IMR-90 (cell line): Measurements from ENCODE around the gene FMO1. TPM values are rescaled to one million over a fixed set of nuclear protein-coding genes. Genes with fewer than 3 reads are reported as not detected.

Source experiments
- ATAC-seq: fragments of 200-7000 bp; cut with Tn5 transposase; 2 replicates; pipeline ENCODE4 v1.9.1; 2020; ENCODE audit warnings: low read depth, mild to moderate bottlenecking, moderate library complexity
- BruUV-seq: library from RNA; stranded (reverse); fragments of 400-500 nt; replicated peaks from 2 replicates; lab custom pipeline; 2021; lab: Mats Ljungman, UMichigan
- CTCF ChIA-PET: fragments of 300-600 bp; formaldehyde crosslinking; extraction: SDS; loops from one replicate; lab custom pipeline; 2021; ENCODE audit warnings: antibody characterized with exemption; lab: Yijun Ruan, JAX
- POLR2A ChIA-PET: fragments of 300-600 bp; sonication (Branson Sonifier 250); formaldehyde crosslinking; loops from one replicate; lab custom pipeline; 2022; ENCODE audit warnings: antibody characterized with exemption; ENCODE audit not compliant: unreplicated experiment; lab: Charles Lee
- DNase-seq: peaks from one replicate; pipeline ENCODE4 v3.0.0; 2013
- H2AFZ ChIP-seq: replicated peaks from 2 replicates; pipeline ENCODE3; 2013; ENCODE audit warnings: low read length, mild to moderate bottlenecking; ENCODE audit not compliant: poor library complexity
- H2AK5ac ChIP-seq: 2 replicates; pipeline ENCODE4 v1.6.1; 2013; ENCODE audit warnings: low read depth, low read length, inconsistent platforms
- H2AK9ac ChIP-seq: replicated peaks from 2 replicates; pipeline ENCODE3; 2013; ENCODE audit warnings: mild to moderate bottlenecking, low read depth, low read length, moderate library complexity; ENCODE audit not compliant: poor library complexity
- H2BK120ac ChIP-seq: 2 replicates; pipeline ENCODE4 v1.6.1; 2013; ENCODE audit warnings: low read depth, low read length, inconsistent platforms
- H2BK15ac ChIP-seq: 3 replicates; pipeline ENCODE4 v1.6.1; 2013; ENCODE audit warnings: low read depth, low read length, inconsistent platforms
- H2BK20ac ChIP-seq: 2 replicates; pipeline ENCODE4 v1.6.1; 2013; ENCODE audit warnings: low read depth, mild to moderate bottlenecking, inconsistent platforms, low read length, moderate library complexity
- H2BK5ac ChIP-seq: 2 replicates; pipeline ENCODE4 v1.6.1; 2013; ENCODE audit warnings: mild to moderate bottlenecking, low read depth, low read length, inconsistent platforms; ENCODE audit not compliant: poor library complexity, severe bottlenecking
- H3K14ac ChIP-seq: replicated peaks from 2 replicates; pipeline ENCODE4 v1.6.1; 2013; ENCODE audit warnings: low read depth, low read length, inconsistent platforms
- H3K18ac ChIP-seq: 2 replicates; pipeline ENCODE4 v1.6.1; 2013; ENCODE audit warnings: low read depth, low read length, control low read depth
- H3K23ac ChIP-seq: 2 replicates; pipeline ENCODE4 v1.6.1; 2013; ENCODE audit warnings: low read depth, low read length, inconsistent platforms
- H3K27ac ChIP-seq: 2 replicates; pipeline ENCODE4 v1.5.1; 2013; ENCODE audit warnings: mild to moderate bottlenecking, control low read depth, low read length; ENCODE audit not compliant: insufficient read depth
- H3K27me3 ChIP-seq: 2 replicates; pipeline ENCODE4 v1.6.1; 2013; ENCODE audit warnings: low read length; ENCODE audit not compliant: control insufficient read depth, insufficient read depth
- H3K36me3 ChIP-seq: 2 replicates; pipeline ENCODE4 v1.6.1; 2013; ENCODE audit warnings: low read length, mixed read lengths; ENCODE audit not compliant: control insufficient read depth, insufficient read depth
- H3K4ac ChIP-seq: 2 replicates; pipeline ENCODE4 v1.6.1; 2013; ENCODE audit warnings: low read depth, low read length, inconsistent platforms
- H3K4me1 ChIP-seq: 2 replicates; pipeline ENCODE4 v1.6.1; 2013; ENCODE audit warnings: low read length, mixed read lengths; ENCODE audit not compliant: control insufficient read depth, insufficient read depth
- H3K4me2 ChIP-seq: 2 replicates; pipeline ENCODE4 v1.6.1; 2013; ENCODE audit warnings: low read depth, mild to moderate bottlenecking, control low read depth, low read length, moderate library complexity
- H3K4me3 ChIP-seq: 2 replicates; pipeline ENCODE4 v1.5.1; 2013; ENCODE audit warnings: low read depth, mild to moderate bottlenecking, control low read depth, low read length, moderate library complexity; ENCODE audit not compliant: insufficient read depth
- H3K56ac ChIP-seq: 2 replicates; pipeline ENCODE4 v1.6.1; 2013; ENCODE audit warnings: low read length, inconsistent platforms; ENCODE audit not compliant: insufficient read depth; ENCODE audit errors: extremely low read depth
- H3K79me1 ChIP-seq, 2 experiments: 2 replicates each; pipeline ENCODE4 v1.6.1; 2013; ENCODE audit warnings: low read length in 2 of 2, inconsistent platforms in 1 of 2, low read depth in 1 of 2
- H3K9ac ChIP-seq: 2 replicates; pipeline ENCODE4 v1.6.1; 2013; ENCODE audit warnings: low read depth, low read length, control low read depth
- H3K9me1 ChIP-seq: 2 replicates; pipeline ENCODE4 v1.6.1; 2013; ENCODE audit warnings: low read length, inconsistent platforms; ENCODE audit not compliant: insufficient read depth
- H3K9me3 ChIP-seq: 2 replicates; pipeline ENCODE4 v1.6.1; 2013; ENCODE audit warnings: low read length; ENCODE audit not compliant: control insufficient read depth, insufficient read depth
- H4K20me1 ChIP-seq: 2 replicates; pipeline ENCODE4 v1.6.1; 2013; ENCODE audit warnings: low read length, inconsistent platforms; ENCODE audit not compliant: insufficient read depth
- H4K5ac ChIP-seq: 2 replicates; pipeline ENCODE4 v1.6.1; 2013; ENCODE audit warnings: mild to moderate bottlenecking, low read depth, low read length, control low read depth
- H4K8ac ChIP-seq, 2 experiments: 2 replicates each; pipeline ENCODE4 v1.6.1; 2013; ENCODE audit warnings: low read depth in 2 of 2, low read length in 2 of 2, control low read depth in 1 of 2, inconsistent platforms in 1 of 2
- H4K91ac ChIP-seq: 2 replicates; pipeline ENCODE4 v1.6.1; 2013; ENCODE audit warnings: low read depth, low read length, inconsistent platforms; ENCODE audit not compliant: insufficient read depth
- BHLHE40 ChIP-seq: fragments of 150-350 bp; IDR thresholded peaks from 2 replicates; pipeline ENCODE4 v1.6.1; 2016; ENCODE audit warnings: mild to moderate bottlenecking, low read depth, low read length
- CEBPB ChIP-seq: IDR thresholded peaks from 2 replicates; pipeline ENCODE4 v1.6.1; 2012; ENCODE audit warnings: low read depth, low read length, improper control_type of control experiment
- CHD1 ChIP-seq: IDR thresholded peaks from 2 replicates; pipeline ENCODE4 v1.6.1; 2012; ENCODE audit warnings: low read depth, low read length, improper control_type of control experiment
- FOS ChIP-seq: fragments of 150-350 bp; IDR thresholded peaks from 2 replicates; pipeline ENCODE4 v1.6.1; 2016; ENCODE audit warnings: low read depth, low read length
- MAFK ChIP-seq: IDR thresholded peaks from 2 replicates; pipeline ENCODE4 v1.6.1; 2012; ENCODE audit warnings: low read depth, low read length, improper control_type of control experiment
- MAZ ChIP-seq: IDR thresholded peaks from 2 replicates; pipeline ENCODE4 v1.6.1; 2012; ENCODE audit warnings: low read depth, mild to moderate bottlenecking, low read length, improper control_type of control experiment, moderate library complexity, borderline replicate concordance
- MXI1 ChIP-seq: IDR thresholded peaks from 2 replicates; pipeline ENCODE4 v1.6.1; 2012; ENCODE audit warnings: low read depth, mild to moderate bottlenecking, low read length, moderate library complexity, borderline replicate concordance
- NFE2L2 ChIP-seq: fragments of 150-350 bp; IDR thresholded peaks from 2 replicates; pipeline ENCODE4 v1.6.1; 2016; ENCODE audit warnings: low read depth, mild to moderate bottlenecking, low read length
- POLR2A ChIP-seq: IDR thresholded peaks from 2 replicates; pipeline ENCODE4 v1.6.1; 2012; ENCODE audit warnings: mild to moderate bottlenecking, low read depth, low read length
- RAD21 ChIP-seq: IDR thresholded peaks from 2 replicates; pipeline ENCODE4 v1.6.1; 2012; ENCODE audit warnings: low read length, improper control_type of control experiment
- RCOR1 ChIP-seq: IDR thresholded peaks from 2 replicates; pipeline ENCODE4 v1.6.1; 2012; ENCODE audit warnings: mild to moderate bottlenecking, low read length, improper control_type of control experiment; ENCODE audit not compliant: insufficient replicate concordance
- RFX5 ChIP-seq: IDR thresholded peaks from 2 replicates; pipeline ENCODE4 v1.8.0; 2012; ENCODE audit warnings: low read depth, mild to moderate bottlenecking, low read length, moderate library complexity
- SMC3 ChIP-seq: fragments of 150-350 bp; IDR thresholded peaks from 2 replicates; pipeline ENCODE4 v1.6.1; 2016; ENCODE audit warnings: low read depth, mild to moderate bottlenecking, antibody characterized with exemption, low read length, moderate library complexity
- WGBS, 2 experiments: methylation state at CpG; one replicate each; pipeline versions ENCODE4 v1.1.5 to v1.1.7; 2013; ENCODE audit warnings: missing lambda C conversion rate in 2 of 2; ENCODE audit not compliant: insufficient read length in 1 of 2; ENCODE audit errors: extremely low coverage in 2 of 2; 5-methylcytosine and 5-hydroxymethylcytosine counted together
- dilution Hi-C: fragments of 300-500 bp; cut with HindIII; formaldehyde crosslinking; loops from one replicate; pipeline ENCODE4 v1.14.3; 2018; ENCODE audit warnings: low sequenced_read_pairs; ENCODE audit not compliant: unreplicated experiment
- in situ Hi-C: fragments of 300-500 bp; cut with MboI; formaldehyde crosslinking; loops from 3 replicates; pipeline ENCODE4 v1.14.3; 2019; ENCODE audit warnings: low sequenced_read_pairs, inconsistent platforms, mixed read lengths
- intact Hi-C: fragments of 100-400 bp; cut with micrococcal nuclease; formaldehyde crosslinking; loops from 2 replicates; pipeline ENCODE4 v1.10.0; 2022
- polyA plus RNA-seq, 3 experiments: library from polyadenylated mRNA; depleted of rRNA; stranded (reverse); fragments of >200 nt; gene quantifications; 2 replicates each; pipeline ENCODE4 v1.2.3, GENCODE V29; 2012; ENCODE audit warnings: low replicate concordance in 1 of 3
- total RNA-seq: library from RNA; depleted of rRNA; stranded (reverse); fragments of >200 nt; gene quantifications from 2 replicates; pipeline ENCODE4 v1.2.3, GENCODE V29; 2012
- TF ChIP-seq, protein P1 (sequence below): conservative IDR thresholded peaks from 2 replicates; pipeline ENCODE4 v1.5.1; 2012; ENCODE audit warnings: mild to moderate bottlenecking, low read depth, low read length, improper control_type of control experiment
- TF ChIP-seq, protein P2 (sequence below): fragments of 150-350 bp; IDR thresholded peaks from 2 replicates; pipeline ENCODE4 v1.6.1; 2016; ENCODE audit warnings: low read depth, mild to moderate bottlenecking, low read length, moderate library complexity, borderline replicate concordance

Gene FMO1
- total and polyA plus RNA-seq, 2 of the 4 experiments (the other 2 are of a cell fraction) = not detected

DNA sequence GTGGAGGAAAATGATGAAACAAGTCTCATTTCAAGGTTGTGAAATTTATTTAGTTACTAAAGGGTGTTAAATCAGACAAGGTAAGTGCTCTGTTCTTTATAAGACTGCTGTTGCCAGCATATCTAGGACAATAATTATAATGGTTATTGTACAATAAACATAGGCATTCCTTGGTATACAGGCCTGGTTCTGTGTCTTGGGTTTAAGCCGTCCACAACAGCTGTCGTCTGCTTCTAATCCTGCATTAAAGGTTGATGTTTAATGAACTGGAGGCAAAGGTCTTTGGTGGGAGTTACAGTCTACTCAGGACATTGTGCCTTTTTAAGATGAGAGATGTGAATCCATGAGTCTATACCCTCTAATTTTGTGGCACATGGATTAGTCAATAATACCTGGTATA is 42.3 kb downstream of the FMO1 start:
- Histone ChIP-seq H2BK120ac (no peak overlapping the region), H3K4me3 (no peak overlapping the region), H3K9me3 (no peaks in the 10 kb centered on the region), H3K9me1 (no peaks in the 10 kb centered on the region), H3K27me3 (no peaks in the 10 kb centered on the region), H3K36me3 (no peaks in the 10 kb centered on the region), H4K8ac (no peak overlapping the region), H4K5ac (no peak overlapping the region), H3K14ac (no peak overlapping the region), H3K23ac (no peak overlapping the region), H2BK5ac (no peak overlapping the region), H4K20me1 (no peaks in the 10 kb centered on the region), H3K56ac (no peak overlapping the region), H2BK20ac (no peak overlapping the region), H3K27ac (no peak overlapping the region), H2AFZ (no peak overlapping the region), H3K4me2 (no peak overlapping the region), H3K4me1 (no peaks in the 10 kb centered on the region), H3K18ac (no peak overlapping the region), H3K79me1 (no peaks in the 10 kb centered on the region), H2AK5ac (no peak overlapping the region), H2BK15ac (no peak overlapping the region), H2AK9ac (no peak overlapping the region), H3K9ac (no peak overlapping the region), H3K4ac (no peak overlapping the region), H4K91ac (no peak overlapping the region)
- ATAC-seq (no peak), DNase-seq (no peak)
- in situ Hi-C loops = no loop called here
- TF ChIP-seq CHD1 (no peak), SMC3 (no peak), FOS (no peak), RCOR1 (no peak), MAZ (no peak), RAD21 (no peak), NFE2L2 (no peak), MAFK (no peak), CEBPB (no peak), POLR2A (no peak), RFX5 (no peak), MXI1 (no peak), BHLHE40 (no peak)
- TF ChIP-seq, protein P1, sequence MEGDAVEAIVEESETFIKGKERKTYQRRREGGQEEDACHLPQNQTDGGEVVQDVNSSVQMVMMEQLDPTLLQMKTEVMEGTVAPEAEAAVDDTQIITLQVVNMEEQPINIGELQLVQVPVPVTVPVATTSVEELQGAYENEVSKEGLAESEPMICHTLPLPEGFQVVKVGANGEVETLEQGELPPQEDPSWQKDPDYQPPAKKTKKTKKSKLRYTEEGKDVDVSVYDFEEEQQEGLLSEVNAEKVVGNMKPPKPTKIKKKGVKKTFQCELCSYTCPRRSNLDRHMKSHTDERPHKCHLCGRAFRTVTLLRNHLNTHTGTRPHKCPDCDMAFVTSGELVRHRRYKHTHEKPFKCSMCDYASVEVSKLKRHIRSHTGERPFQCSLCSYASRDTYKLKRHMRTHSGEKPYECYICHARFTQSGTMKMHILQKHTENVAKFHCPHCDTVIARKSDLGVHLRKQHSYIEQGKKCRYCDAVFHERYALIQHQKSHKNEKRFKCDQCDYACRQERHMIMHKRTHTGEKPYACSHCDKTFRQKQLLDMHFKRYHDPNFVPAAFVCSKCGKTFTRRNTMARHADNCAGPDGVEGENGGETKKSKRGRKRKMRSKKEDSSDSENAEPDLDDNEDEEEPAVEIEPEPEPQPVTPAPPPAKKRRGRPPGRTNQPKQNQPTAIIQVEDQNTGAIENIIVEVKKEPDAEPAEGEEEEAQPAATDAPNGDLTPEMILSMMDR = no peak
- TF ChIP-seq, protein P2, sequence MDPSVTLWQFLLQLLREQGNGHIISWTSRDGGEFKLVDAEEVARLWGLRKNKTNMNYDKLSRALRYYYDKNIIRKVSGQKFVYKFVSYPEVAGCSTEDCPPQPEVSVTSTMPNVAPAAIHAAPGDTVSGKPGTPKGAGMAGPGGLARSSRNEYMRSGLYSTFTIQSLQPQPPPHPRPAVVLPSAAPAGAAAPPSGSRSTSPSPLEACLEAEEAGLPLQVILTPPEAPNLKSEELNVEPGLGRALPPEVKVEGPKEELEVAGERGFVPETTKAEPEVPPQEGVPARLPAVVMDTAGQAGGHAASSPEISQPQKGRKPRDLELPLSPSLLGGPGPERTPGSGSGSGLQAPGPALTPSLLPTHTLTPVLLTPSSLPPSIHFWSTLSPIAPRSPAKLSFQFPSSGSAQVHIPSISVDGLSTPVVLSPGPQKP = no peak
- ChIA-PET CTCF (no interaction called here), POLR2A (no interaction called here)
- intact Hi-C loops = no loop called here
- no CpG with 5 or more reads among the region's 2 CpGs for WGBS, 2 experiments
- BruUV-seq = no TSS peak
- dilution Hi-C loops = no loop called here
